Transverse colon (tissue), 4 donors: ENCODE results near the gene LENG8. TPM values are rescaled to one million over a fixed set of nuclear protein-coding genes. Genes with fewer than 3 reads are reported as not detected.
"Not testable (repeated sequence)": the region's sequence is repeated elsewhere in the genome, so short reads cannot be mapped to it uniquely, and the experiment has no call there.

Experiments
- DNase-seq: peaks from one replicate; pipeline ENCODE4 v3.0.0-alpha.2; 2019
- H3K27ac ChIP-seq, 4 donors: fragments of 200-600 bp; sonication (generic); 2 replicates each; pipeline ENCODE4 v1.5.1; 2016 to 2018; ENCODE audit warnings: inconsistent platforms in 4 of 4
- H3K27me3 ChIP-seq: fragments of 200-600 bp; sonication (generic); 2 replicates; pipeline ENCODE4 v1.5.1; 2017; ENCODE audit warnings: inconsistent platforms
- H3K36me3 ChIP-seq, 4 donors: fragments of 200-600 bp; sonication (generic); 2 replicates each; pipeline ENCODE4 v1.5.1; 2017 to 2019; ENCODE audit warnings: inconsistent platforms in 4 of 4
- H3K4me1 ChIP-seq, 4 donors: fragments of 200-600 bp; sonication (generic); 2 replicates each; pipeline ENCODE4 v1.5.1; 2017 to 2020; ENCODE audit warnings: inconsistent platforms in 4 of 4
- H3K4me3 ChIP-seq, 4 donors: fragments of 200-600 bp; sonication (generic); 1 replicate in 1 of 4; 2 replicates in 3 of 4; pipeline versions ENCODE4 v1.5.1 to v1.6.1; 2017 to 2019; ENCODE audit warnings: inconsistent platforms in 4 of 4
- H3K9me3 ChIP-seq, 2 donors: fragments of 200-600 bp; sonication (generic); 2 replicates each; pipeline ENCODE4 v1.5.1; 2017 to 2019; ENCODE audit warnings: inconsistent platforms in 2 of 2
- CTCF ChIP-seq, 5 experiments: fragments of 200-600 bp in 3 of 5; fragments of 450-650 bp in 2 of 5; sonication (generic) in 3 of 5; IDR thresholded peaks; 1 replicate in 2 of 5; 2 replicates in 3 of 5; pipeline ENCODE4 v1.5.1; 2016 to 2017; ENCODE audit warnings: antibody characterized with exemption in 5 of 5, inconsistent platforms in 3 of 5, mild to moderate bottlenecking in 2 of 5, moderate library complexity in 1 of 5
- EP300 ChIP-seq: sonication (generic); formaldehyde crosslinking; IDR thresholded peaks from one replicate; pipeline ENCODE4 v1.6.1; 2017; ENCODE audit warnings: antibody characterized with exemption, low read depth
- POLR2A ChIP-seq: fragments of 450-650 bp; IDR thresholded peaks from one replicate; pipeline ENCODE4 v1.6.1; 2016; ENCODE audit warnings: antibody characterized with exemption, mild to moderate bottlenecking, moderate library complexity
- POLR2AphosphoS5 ChIP-seq, 3 donors: sonication (generic); formaldehyde crosslinking; IDR thresholded peaks; one replicate each; pipeline ENCODE4 v1.6.1; 2016; ENCODE audit warnings: antibody characterized with exemption in 3 of 3
- WGBS, 2 donors: methylation state at CpG; one replicate each; pipeline ENCODE4 v1.1.5; 2018; ENCODE audit warnings: low coverage in 1 of 2; 5-methylcytosine and 5-hydroxymethylcytosine counted together
- in situ Hi-C, 4 donors: fragments of 200-750 bp; cut with MboI; loops; one replicate each; pipeline versions ENCODE4 v1.15.0 to v1.15.1; 2017; ENCODE audit warnings: low sequenced_read_pairs in 3 of 4, low pct_ligation_motif_present in 1 of 4, low pct_unique_long_range_greater_than_20kb in 1 of 4
- intact Hi-C: fragments of 100-400 bp; cut with DNase I; formaldehyde crosslinking; loops from one replicate; pipeline ENCODE4 v1.15.1; 2023; ENCODE audit warnings: low total_unique reads
- small RNA-seq, 4 donors: library from RNA; depleted of rRNA; stranded (forward); fragments of <200 nt; gene quantifications; one replicate each; pipeline ENCODE3, GENCODE V24; 2016
- total RNA-seq, 4 donors: library from RNA; depleted of rRNA; stranded (reverse); fragments of >200 nt; gene quantifications; one replicate each; pipeline ENCODE4 v1.1.0, GENCODE V29; 2016

Gene LENG8
- total RNA-seq, 4 donors from 2014 or later, result 194 to 1,037 (median 566) TPM

DNA sequence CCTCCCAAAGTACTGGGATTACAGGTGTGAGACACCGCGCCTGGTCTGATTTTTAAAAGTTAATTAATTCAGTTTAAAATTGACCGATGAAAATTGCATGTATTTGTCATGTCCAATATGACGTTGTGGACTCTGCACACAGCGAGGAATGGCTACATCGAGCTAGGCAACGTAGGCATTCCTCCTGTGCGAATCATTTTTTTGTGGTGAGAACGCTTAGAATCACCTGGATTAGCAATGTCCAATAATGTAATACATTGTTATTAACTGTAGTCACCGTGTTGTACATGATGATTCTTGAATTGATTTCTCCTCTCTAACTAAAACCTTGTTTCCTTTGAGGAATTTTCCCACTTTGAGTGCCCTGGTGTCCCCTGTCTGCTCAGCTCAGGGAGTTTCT lies 57.1 kb downstream of the LENG8 start:
- no peak overlapping the region for H3K27ac ChIP-seq
- no peaks in the 10 kb centered on the region for H3K36me3 ChIP-seq
- DNase-seq, result no peak
- H3K4me1 ChIP-seq, result no peaks in the 10 kb centered on the region
- in situ Hi-C loops, result no loop called here
- 63 to 89% methylated on average over 9 to 10 of the region's 10 CpGs for WGBS, 2 donors
- H3K4me3 ChIP-seq, result no peak overlapping the region
- no peaks in the 10 kb centered on the region for H3K9me3 ChIP-seq
- H3K27me3 ChIP-seq, result peaks cover 4% of the 10 kb centered on the region
- TF ChIP-seq CTCF (IDR thresholded peaks at IDR 0.05) (no peak), EP300 (no peak), POLR2A (no peak)
- intact Hi-C loops, result no loop called here

- 56% methylated on average over 10 of the region's 15 CpGs; no CpG with 5 or more reads in 1 of the 2 donors for WGBS, 2 donors
- H3K27ac ChIP-seq, H3K36me3 ChIP-seq, in situ Hi-C loops, intact Hi-C loops, H3K27me3 ChIP-seq, DNase-seq, H3K9me3 ChIP-seq, H3K4me3 ChIP-seq, H3K4me1 ChIP-seq: not testable (repeated sequence)
These were observed 58.2 kb downstream of the LENG8 start for GRCh38 chr19:54507038-54507717.

- no peak for DNase-seq
- Histone ChIP-seq H3K4me1 (no peaks in the 10 kb centered on the region), H3K4me3 (no peak overlapping the region), H3K36me3 (no peaks in the 10 kb centered on the region), H3K27me3 (peaks cover 4% of the 10 kb centered on the region), H3K9me3 (no peaks in the 10 kb centered on the region), H3K27ac (no peak overlapping the region)
- TF ChIP-seq POLR2A (no peak), EP300 (no peak), CTCF (IDR thresholded peaks at IDR 0.05) (no peak), POLR2AphosphoS5 (IDR thresholded peaks at IDR 0.05) (no peak)
- intact Hi-C loops (no loop called here), in situ Hi-C loops (no loop called here)
- WGBS, 2 donors, result 57% methylated on average over 12 of the region's 12 CpGs; no CpG with 5 or more reads in 1 of the 2 donors
These were observed 58.8 kb downstream of the LENG8 start for GRCh38 chr19:54507824-54508223.

DNA sequence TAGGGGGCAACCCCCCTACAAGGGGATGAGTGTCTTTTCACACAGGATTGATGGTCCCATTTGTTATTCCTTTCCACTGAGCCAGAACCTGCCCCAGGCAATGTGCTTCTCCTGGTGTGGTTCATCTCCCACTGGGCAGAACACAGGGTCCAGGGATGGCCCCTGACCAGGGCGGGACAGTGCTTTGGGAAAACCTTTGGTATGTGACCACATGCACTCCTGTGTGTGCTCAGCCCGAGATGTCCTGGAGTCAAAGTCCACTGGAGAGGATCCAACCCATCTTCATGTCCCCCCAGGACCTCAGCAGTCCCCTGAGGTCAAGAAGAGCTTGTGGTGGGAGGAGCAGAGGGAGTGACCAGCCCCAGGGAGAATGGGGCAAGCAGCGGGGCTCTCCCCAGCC lies 59.5 kb downstream of the LENG8 start:
- intact Hi-C loops, H3K4me1 ChIP-seq, H3K4me3 ChIP-seq, H3K27me3 ChIP-seq, H3K27ac ChIP-seq, in situ Hi-C loops, DNase-seq, H3K36me3 ChIP-seq, H3K9me3 ChIP-seq: not testable (repeated sequence)
- WGBS, 2 donors, result 59% methylated on average over 2 of the region's 3 CpGs; no CpG with 5 or more reads in 1 of the 2 donors

DNA sequence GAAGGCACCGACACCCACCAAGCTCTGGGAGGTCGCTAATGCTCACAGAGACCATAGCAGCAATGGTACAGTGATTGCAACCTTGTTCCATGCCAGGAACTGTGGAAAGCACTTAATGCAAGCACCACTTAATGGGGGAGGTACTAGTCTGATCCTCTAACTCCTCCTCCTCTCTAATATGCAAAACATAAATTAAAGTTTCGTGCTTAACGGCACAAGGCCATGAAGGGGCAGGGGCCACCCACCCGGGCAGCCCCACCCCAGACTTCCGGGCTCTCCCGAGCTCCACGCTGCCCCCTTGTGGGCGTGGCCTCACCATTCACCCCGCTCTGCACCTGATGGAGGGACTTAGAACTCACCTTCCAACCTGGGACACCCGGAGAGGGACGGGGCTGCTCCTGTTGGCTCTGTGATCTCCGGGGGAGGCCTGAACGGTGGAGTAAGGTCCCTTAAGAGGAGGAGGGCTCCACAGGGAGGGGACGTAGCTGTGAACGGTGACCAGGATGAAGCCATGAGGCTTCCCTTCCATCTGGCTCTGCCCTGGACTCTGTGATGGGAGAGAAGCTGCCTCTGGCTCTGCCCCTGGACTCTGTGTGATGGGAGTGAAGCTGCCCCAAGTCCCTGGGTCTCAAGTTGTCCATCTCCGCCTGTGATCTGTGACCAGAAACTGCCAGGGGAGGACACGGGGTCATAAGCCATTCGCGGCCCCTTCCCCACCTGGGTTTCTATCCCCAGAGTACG lies 60.4 kb downstream of the LENG8 start:
- H3K27me3 ChIP-seq, H3K27ac ChIP-seq, in situ Hi-C loops, H3K4me1 ChIP-seq, intact Hi-C loops, DNase-seq, H3K9me3 ChIP-seq, H3K4me3 ChIP-seq, H3K36me3 ChIP-seq: not testable (repeated sequence)
- 8% methylated on average over 2 of the region's 21 CpGs; no CpG with 5 or more reads in 1 of the 2 donors for WGBS, 2 donors

Small RNA genes within 50 kb of the gene (small RNA-seq; reads per million reads assigned to genes)
- 0 to 0.36 (median 0) reads per million in 4 donors for gene AC245884.3

Other genes starting within 250 kb of the LENG8 start
- 1,000 to 10,000 TPM in 3 of 4 donors, 100 to 1,000 TPM in 1; 912 to 1,639 (median 1,317) TPM for gene RPS9, start 248.3 kb upstream of the LENG8 start, total RNA-seq
- 1 to 10 TPM; 2.2 to 7.6 (median 4.6) TPM for gene LILRB3, start 226.2 kb upstream of the LENG8 start, total RNA-seq
- 1 to 10 TPM in 2 of 4 donors, under 1 TPM in 1, not detected in 1; 0.79 to 1.4 (median 1.1) TPM for gene LILRA6, start 206.4 kb upstream of the LENG8 start, total RNA-seq
- gene LILRB5, start 191.9 kb upstream of the LENG8 start, total RNA-seq, result 10 to 100 TPM in 1 of 4 donors, 1 to 10 TPM in 3; 8.3 to 10.7 (median 9.1) TPM
- 1 to 10 TPM; 1.6 to 3.4 (median 2.1) TPM for gene LILRB2, start 168.1 kb upstream of the LENG8 start, total RNA-seq
- 1 to 10 TPM in 2 of 4 donors, not detected in 2; 1.6 TPM for gene LILRA5, start 136.0 kb upstream of the LENG8 start, total RNA-seq
- under 1 TPM in 2 of 4 donors, not detected in 2; 0.14 to 0.79 TPM for gene LILRA4, start 110.0 kb upstream of the LENG8 start, total RNA-seq
- 10 to 100 TPM in 2 of 4 donors, 1 to 10 TPM in 2; 1.9 to 18.4 (median 7.3) TPM for gene LAIR1, start 84.3 kb upstream of the LENG8 start, total RNA-seq
- 1 to 10 TPM; 1.1 to 7.5 (median 3.0) TPM for gene TTYH1, start 33.7 kb upstream of the LENG8 start, total RNA-seq
- 10 to 100 TPM in 3 of 4 donors, 1 to 10 TPM in 1; 1.1 to 16.5 (median 12.3) TPM for gene LENG9, start 14.6 kb downstream of the LENG8 start, total RNA-seq
- 100 to 1,000 TPM; 210 to 231 (median 214) TPM for gene CDC42EP5, start 24.1 kb downstream of the LENG8 start, total RNA-seq
- 1 to 10 TPM in 1 of 4 donors, not detected in 3; 3.2 TPM for gene LAIR2, start 53.6 kb downstream of the LENG8 start, total RNA-seq
- gene LILRA2, start 124.6 kb downstream of the LENG8 start, total RNA-seq, result 1 to 10 TPM in 2 of 4 donors, not detected in 2; 1.1 to 1.5 TPM
- gene LILRA1, start 144.4 kb downstream of the LENG8 start, total RNA-seq, result 1 to 10 TPM in 1 of 4 donors, under 1 TPM in 2, not detected in 1; 0.16 to 4.5 (median 0.27) TPM
- gene LILRB1, start 181.3 kb downstream of the LENG8 start, total RNA-seq, result 1 to 10 TPM in 1 of 4 donors, under 1 TPM in 1, not detected in 2; 0.96 to 5.1 TPM
- 10 to 100 TPM in 1 of 4 donors, 1 to 10 TPM in 2, not detected in 1; 1.8 to 47.1 (median 4.0) TPM for gene LILRB4, start 213.8 kb downstream of the LENG8 start, total RNA-seq